BLaER1 treated with 17β-estradiol and CSF1 and Interleukin-3, amounts not matched to agents 10 nM and 100 nM (cell line): ENCODE measurements around the gene RCAN3.
"Not testable (repeated sequence)": the region's sequence is repeated elsewhere in the genome, so short reads cannot be mapped to it uniquely, and the experiment has no call there.

Experiments used
- H3K27ac ChIP-seq, 11 experiments: shearing (Covaris generic); formaldehyde crosslinking; 2 replicates each; pipeline ENCODE4 v1.8.1; 2022
- H3K27me3 ChIP-seq, 11 experiments: shearing (Covaris generic); formaldehyde crosslinking; 2 replicates each; pipeline ENCODE4 v1.8.1; 2022
- H3K36me3 ChIP-seq, 11 experiments: shearing (Covaris generic); formaldehyde crosslinking; 2 replicates each; pipeline ENCODE4 v1.8.1; 2022
- H3K4me1 ChIP-seq, 10 experiments: shearing (Covaris generic); formaldehyde crosslinking; 2 replicates each; pipeline ENCODE4 v1.8.1; 2022
- H3K4me2 ChIP-seq, 11 experiments: shearing (Covaris generic); formaldehyde crosslinking; 2 replicates each; pipeline ENCODE4 v1.8.1; 2022
- H3K4me3 ChIP-seq, 10 experiments: shearing (Covaris generic); formaldehyde crosslinking; 2 replicates each; pipeline ENCODE4 v1.8.1; 2022
- H3K9ac ChIP-seq, 11 experiments: shearing (Covaris generic); formaldehyde crosslinking; 2 replicates each; pipeline ENCODE4 v1.8.1; 2022
- H3K9me3 ChIP-seq, 11 experiments: shearing (Covaris generic); formaldehyde crosslinking; replicated peaks in 1 of 11; 2 replicates each; pipeline ENCODE4 v1.8.1; 2022
- H4K20me1 ChIP-seq, 11 experiments: shearing (Covaris generic); formaldehyde crosslinking; 2 replicates each; pipeline ENCODE4 v1.8.1; 2022
- Cebpa-rat ChIP-seq, 11 experiments: shearing (Covaris generic); IDR thresholded peaks; 2 replicates each; pipeline ENCODE4 v1.8.1; 2022

Gene RCAN3

DNA sequence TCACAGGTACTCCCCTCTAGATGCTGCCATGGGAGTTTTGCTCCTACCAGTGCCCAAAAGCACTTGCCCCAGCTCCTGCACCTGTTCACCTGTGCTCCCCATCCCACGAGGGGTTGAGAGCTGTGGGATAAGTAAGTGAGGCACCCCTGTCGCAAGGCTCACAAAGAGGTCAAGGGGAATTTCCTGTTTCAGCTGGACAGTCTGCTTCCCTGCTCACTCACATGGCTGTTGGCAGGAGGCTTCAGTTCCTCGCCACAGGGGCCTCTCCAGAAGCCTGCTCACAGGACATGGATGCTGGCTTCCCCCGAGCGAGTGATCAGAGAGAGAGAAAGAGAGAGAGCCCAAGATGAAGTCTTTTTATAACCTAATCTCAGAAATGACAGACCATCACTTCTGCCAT, 44.6 kb downstream of the RCAN3 start:
- Histone ChIP-seq H3K27me3 (peaks cover 2 to 18% (median 8%) of the 10 kb centered on the region in 11 experiments; a peak in 16 of 22 replicates), H3K27ac (no peak overlapping the region), H3K4me3 (no peak overlapping the region), H3K9me3 (no peaks in the 10 kb centered on the region), H4K20me1 (no peaks in the 10 kb centered on the region; a peak in 1 of 22 replicates), H3K9ac (no peak overlapping the region), H3K4me1 (peaks cover 0 to 26% (median 9%) of the 10 kb centered on the region in 10 experiments; a peak in 11 of 20 replicates), H3K36me3 (no peaks in the 10 kb centered on the region), H3K4me2 (peak overlapping the region in 3 of 11 experiments; percentile 4 to 43 (median 40); a peak in 3 of 22 replicates)
- TF ChIP-seq Cebpa-rat (IDR thresholded peaks at IDR 0.05) = no peak

DNA sequence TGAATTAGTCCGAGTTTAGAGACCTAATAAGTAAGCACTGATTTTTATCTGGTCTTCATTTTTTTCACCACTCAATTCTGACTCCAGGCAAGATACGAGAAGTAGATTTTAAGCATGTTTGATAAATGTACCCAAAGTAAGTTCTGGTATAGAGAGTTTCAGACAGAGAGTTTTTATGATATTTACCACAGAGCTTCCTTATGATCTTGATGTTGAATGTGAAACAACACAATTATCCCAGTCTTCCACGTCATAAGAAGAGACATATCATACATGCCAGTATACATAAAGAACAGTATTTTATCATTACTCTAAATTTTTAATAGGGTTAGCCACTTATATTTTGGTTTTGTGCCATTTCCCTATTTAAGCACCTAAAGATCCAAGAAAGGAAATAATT, 45.4 kb downstream of the RCAN3 start:
- H3K27me3 ChIP-seq = peaks cover 7 to 25% (median 14%) of the 10 kb centered on the region in 11 experiments; a peak in 17 of 22 replicates
- H3K9ac ChIP-seq = no peak overlapping the region
- TF ChIP-seq Cebpa-rat (IDR thresholded peaks at IDR 0.05) = no peak
- H3K36me3 ChIP-seq = no peaks in the 10 kb centered on the region
- no peaks in the 10 kb centered on the region; a peak in 1 of 22 replicates for H4K20me1 ChIP-seq
- peak overlapping the region in 6 of 11 experiments; percentile 1 to 43 (median 13); a peak in 5 of 22 replicates for H3K4me2 ChIP-seq
- no peaks in the 10 kb centered on the region for H3K9me3 ChIP-seq
- peaks cover 0 to 26% (median 9%) of the 10 kb centered on the region in 10 experiments; a peak in 11 of 20 replicates for H3K4me1 ChIP-seq
- H3K4me3 ChIP-seq = no peak overlapping the region
- no peak overlapping the region for H3K27ac ChIP-seq

- Histone ChIP-seq H3K27me3 (peaks cover 17 to 35% (median 24%) of the 10 kb centered on the region in 11 experiments), H3K4me1 (peaks cover 0 to 26% (median 9%) of the 10 kb centered on the region in 10 experiments; a peak in 11 of 20 replicates), H3K4me2 (peak overlapping the region in 4 of 11 experiments; percentile 2 to 16 (median 11); a peak in 7 of 22 replicates)
- 0 out of 22 replicates have a peak, but pooled peaks of 1 of the 11 experiments have one; percentile 40 for TF ChIP-seq Cebpa-rat (IDR thresholded peaks at IDR 0.05)
- H3K4me3 ChIP-seq, H4K20me1 ChIP-seq, H3K36me3 ChIP-seq, H3K9ac ChIP-seq, H3K27ac ChIP-seq, H3K9me3 ChIP-seq: not testable (repeated sequence)
These were observed 46.6 kb downstream of the RCAN3 start for GRCh38 chr1:24549210-24549609.

DNA sequence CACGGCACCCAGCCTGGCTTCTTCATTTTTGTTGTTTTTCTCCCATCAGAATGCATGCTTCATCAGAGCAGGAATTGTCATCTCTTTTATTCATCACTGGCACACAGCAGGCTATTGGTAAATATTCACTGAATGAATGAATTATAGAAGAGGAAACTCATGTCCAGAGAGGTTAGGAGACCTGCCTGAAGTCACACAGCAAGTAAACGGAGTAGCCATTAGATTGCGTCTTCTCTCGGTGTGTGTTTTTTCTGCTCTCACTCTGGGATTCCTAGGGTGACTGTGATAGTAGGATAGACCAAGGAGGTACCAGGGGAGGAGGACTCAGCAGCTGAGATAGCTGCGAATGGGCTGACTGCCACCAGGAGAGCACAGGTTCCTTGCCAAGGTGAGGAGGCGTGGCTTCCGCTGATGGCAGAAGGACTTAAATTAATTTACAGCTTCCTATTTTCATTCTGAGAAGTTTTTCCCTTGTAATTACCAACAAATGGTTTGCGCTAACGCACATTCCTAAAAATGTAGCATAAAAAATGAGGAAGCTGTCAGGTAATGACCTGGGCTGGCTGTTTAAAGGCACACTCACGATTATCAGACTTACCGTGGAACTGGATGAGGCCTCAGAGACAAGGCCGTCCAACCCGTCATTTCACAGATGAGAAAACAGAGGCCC, 48.8 kb downstream of the RCAN3 start:
- H3K4me3 ChIP-seq = no peak overlapping the region
- peaks cover 11 to 31% (median 18%) of the 10 kb centered on the region in 10 experiments; a peak in 19 of 20 replicates for H3K4me1 ChIP-seq
- TF ChIP-seq Cebpa-rat (IDR thresholded peaks at IDR 0.05) = no peak
- no peaks in the 10 kb centered on the region for H3K9me3 ChIP-seq
- no peak overlapping the region for H3K27ac ChIP-seq
- peaks cover 39 to 57% (median 46%) of the 10 kb centered on the region in 11 experiments for H3K27me3 ChIP-seq
- no peaks in the 10 kb centered on the region for H3K36me3 ChIP-seq
- H4K20me1 ChIP-seq = peaks cover 0 to 14% (median 0%) of the 10 kb centered on the region in 11 experiments; a peak in 4 of 22 replicates
- no peak overlapping the region for H3K4me2 ChIP-seq
- H3K9ac ChIP-seq = no peak overlapping the region

DNA sequence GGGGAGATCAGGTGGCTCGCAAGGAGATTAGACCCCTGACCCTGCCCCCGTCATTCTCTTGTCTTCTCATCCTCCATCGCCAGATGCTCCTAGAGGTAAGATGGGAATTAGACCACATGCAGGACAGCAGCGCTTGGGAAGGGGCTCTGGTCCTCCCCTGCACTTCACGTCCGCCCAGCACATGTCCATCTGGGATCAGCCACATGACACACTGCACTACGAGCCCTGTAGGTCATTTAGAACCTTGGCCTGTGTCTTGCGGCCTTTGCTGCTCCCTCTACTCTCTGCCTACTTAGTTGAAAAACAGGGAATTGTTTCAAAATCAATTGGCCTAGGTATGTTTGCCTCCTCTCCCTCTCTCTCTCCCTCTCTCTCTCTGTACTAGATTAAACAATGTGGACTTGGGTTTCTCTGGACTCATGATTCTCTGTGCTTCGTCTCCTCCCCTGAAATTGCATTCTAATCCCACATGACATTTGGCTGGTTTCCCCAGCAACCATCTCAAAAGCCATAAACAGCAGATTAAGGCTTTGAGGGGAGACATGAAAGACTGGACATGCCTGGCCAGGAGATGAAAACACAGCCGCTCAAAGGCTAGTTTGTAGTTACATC, 49.4 kb downstream of the RCAN3 start:
- H3K27me3 ChIP-seq = peaks cover 45 to 63% (median 52%) of the 10 kb centered on the region in 11 experiments
- peaks cover 0 to 14% (median 0%) of the 10 kb centered on the region in 11 experiments; a peak in 4 of 22 replicates for H4K20me1 ChIP-seq
- TF ChIP-seq Cebpa-rat (IDR thresholded peaks at IDR 0.05) = no peak
- H3K4me3 ChIP-seq = no peak overlapping the region
- H3K4me1 ChIP-seq = peaks cover 14 to 30% (median 22%) of the 10 kb centered on the region in 10 experiments; a peak in 19 of 20 replicates
- H3K27ac ChIP-seq = no peak overlapping the region
- H3K9me3 ChIP-seq = no peaks in the 10 kb centered on the region
- H3K4me2 ChIP-seq = no peak overlapping the region
- H3K9ac ChIP-seq = no peak overlapping the region
- no peaks in the 10 kb centered on the region for H3K36me3 ChIP-seq

DNA sequence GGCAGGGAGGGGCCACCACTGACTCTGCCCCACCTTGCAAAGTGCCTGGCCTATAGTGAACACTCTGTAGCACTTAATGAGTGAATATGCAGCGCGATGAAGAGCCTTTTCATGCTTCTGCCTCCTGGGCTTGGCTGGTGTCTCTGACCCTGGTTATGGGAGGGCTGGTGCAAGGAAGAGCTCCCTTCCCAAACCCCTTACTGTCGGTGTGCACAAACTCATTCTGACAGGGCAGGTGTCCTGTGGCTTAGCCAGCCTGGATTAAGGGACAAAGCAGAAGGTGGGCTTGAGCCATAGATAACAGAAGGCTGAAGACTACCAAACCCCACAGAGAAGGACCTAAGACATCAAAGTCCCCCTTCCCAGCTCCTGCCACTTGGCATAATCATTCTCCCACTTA, 51.3 kb downstream of the RCAN3 start:
- no peak overlapping the region for H3K4me2 ChIP-seq
- peaks cover 0 to 14% (median 0%) of the 10 kb centered on the region in 11 experiments; a peak in 5 of 22 replicates for H4K20me1 ChIP-seq
- no peak overlapping the region for H3K9ac ChIP-seq
- H3K4me1 ChIP-seq = peaks cover 12 to 37% (median 24%) of the 10 kb centered on the region in 10 experiments
- peaks cover 60 to 82% (median 70%) of the 10 kb centered on the region in 11 experiments for H3K27me3 ChIP-seq
- no peaks in the 10 kb centered on the region for H3K36me3 ChIP-seq
- H3K4me3 ChIP-seq = no peak overlapping the region
- no peak overlapping the region for H3K27ac ChIP-seq
- H3K9me3 ChIP-seq = no peaks in the 10 kb centered on the region
- TF ChIP-seq Cebpa-rat (IDR thresholded peaks at IDR 0.05) = no peak

DNA sequence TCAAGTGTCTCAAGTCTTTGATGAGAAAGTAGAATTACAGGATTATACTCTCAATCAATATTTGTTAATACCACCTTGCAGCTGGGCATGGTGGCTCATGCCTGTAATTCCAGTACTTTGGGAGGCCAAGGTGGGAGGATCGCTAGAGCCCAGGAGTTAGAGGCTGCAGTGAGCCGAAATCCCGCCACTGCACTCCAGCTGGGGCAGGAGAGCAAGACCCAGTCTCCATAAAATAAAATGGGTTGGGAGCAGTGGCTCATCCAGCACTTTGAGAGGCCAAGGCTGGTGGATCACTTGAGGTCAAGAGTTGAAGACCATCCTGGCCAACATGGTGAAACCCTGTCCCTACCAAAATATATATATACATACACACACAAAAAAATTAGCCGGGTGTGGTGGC, 52.1 kb downstream of the RCAN3 start:
- no peaks in the 10 kb centered on the region for H3K9me3 ChIP-seq
- no peak overlapping the region for H3K4me3 ChIP-seq
- no peak overlapping the region for H3K9ac ChIP-seq
- peaks cover 60 to 84% (median 70%) of the 10 kb centered on the region in 11 experiments for H3K27me3 ChIP-seq
- H3K4me2 ChIP-seq = no peak overlapping the region
- no peak for TF ChIP-seq Cebpa-rat (IDR thresholded peaks at IDR 0.05)
- no peak overlapping the region for H3K27ac ChIP-seq
- no peaks in the 10 kb centered on the region for H3K36me3 ChIP-seq
- peaks cover 11 to 40% (median 31%) of the 10 kb centered on the region in 10 experiments for H3K4me1 ChIP-seq
- peaks cover 0 to 14% (median 0%) of the 10 kb centered on the region in 11 experiments; a peak in 5 of 22 replicates for H4K20me1 ChIP-seq

DNA sequence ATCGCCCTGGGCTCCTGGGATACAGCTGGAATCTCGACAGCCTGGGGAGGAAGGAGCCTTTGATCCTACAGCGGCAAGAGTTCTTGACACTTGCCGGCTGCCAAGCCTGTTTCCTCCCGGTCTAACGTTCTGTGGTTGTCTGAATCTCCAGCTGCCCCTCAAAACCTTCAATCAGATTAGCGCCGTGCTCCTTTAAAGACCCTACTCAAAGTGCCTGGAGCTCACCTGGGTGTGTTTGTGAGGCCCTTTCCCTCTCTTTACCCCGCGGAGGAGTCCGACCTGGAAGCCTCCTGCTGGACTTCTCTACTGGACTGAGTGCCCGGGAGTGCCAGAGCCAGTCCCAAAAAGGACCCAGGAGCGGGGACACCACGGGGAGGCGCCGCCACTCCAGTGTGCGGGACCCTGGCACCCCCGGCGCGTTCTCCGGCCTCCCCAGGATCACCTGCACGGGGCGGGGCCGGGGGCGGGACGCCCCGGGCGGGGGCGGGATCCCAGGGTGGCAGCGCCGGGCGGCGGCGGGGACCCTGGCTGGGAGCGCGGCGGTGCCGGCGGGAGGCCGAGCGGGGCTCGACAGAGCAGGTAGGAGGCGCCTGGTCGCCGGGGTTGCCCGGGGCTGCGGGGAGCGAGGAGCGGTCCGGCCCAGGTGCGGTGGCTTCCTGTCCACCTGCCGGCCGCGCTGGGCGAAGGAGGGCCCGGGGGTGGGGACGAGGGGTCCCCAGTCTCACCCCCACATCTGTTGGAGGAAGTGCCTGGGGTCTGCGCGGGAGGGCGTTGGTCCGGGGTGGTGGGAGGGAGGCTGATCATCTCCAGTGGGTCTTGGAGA, 53.2 kb downstream of the RCAN3 start, which contains the start of gene NCMAP:
NCMAP (plus strand) TSS at position 497 of the 823 bp plus-strand sequence. CDS start 39,344 bp downstream, outside the sequence.
- Histone ChIP-seq H3K4me3 (peak within 1 kb of the TSS in 7 of 10 experiments; percentile 29 to 48 (median 35); a peak in 6 of 20 replicates), H3K27ac (no peak within 1 kb of the TSS), H3K4me1 (peaks cover 11 to 45% (median 34%) of the 10 kb centered on the region in 10 experiments), H3K9me3 (no peaks in the 10 kb centered on the region), H3K27me3 (peaks cover 60 to 81% (median 70%) of the 10 kb centered on the region in 11 experiments), H4K20me1 (peaks cover 0 to 14% (median 0%) of the 10 kb centered on the region in 11 experiments; a peak in 5 of 22 replicates), H3K36me3 (no peaks in the 10 kb centered on the region), H3K9ac (no peak within 1 kb of the TSS; a peak in 1 of 22 replicates), H3K4me2 (peak within 1 kb of the TSS; percentile 59 to 77 (median 67); a peak in 21 of 22 replicates)
- no peak for TF ChIP-seq Cebpa-rat (IDR thresholded peaks at IDR 0.05)
